Suppressor macrophage (primary cell): Measurements from ENCODE around the gene VSNL1.

Source experiments
- DNase-seq, 4 experiments: peaks; one replicate each; pipeline ENCODE4 v3.0.0-alpha.2; 2020 to 2022

The VSNL1 gene

GRCh38 chr2:17646081-17646554 is 105.6 kb downstream of the VSNL1 start:
- DNase-seq: peak; percentile 71 to 89 (median 83)

GRCh38 chr2:17646838-17647701 is 106.6 kb downstream of the VSNL1 start:
- DNase-seq: no peak

- peak; percentile 74 to 91 (median 85) for DNase-seq
Measured at GRCh38 chr2:17648581-17648980, 108.1 kb downstream of the VSNL1 start.

- no peak for DNase-seq
Measured at GRCh38 chr2:17649026-17649425, 108.5 kb downstream of the VSNL1 start.

GRCh38 chr2:17652681-17653394 is 112.3 kb downstream of the VSNL1 start:
- DNase-seq: no peak

- DNase-seq: no peak
Measured at GRCh38 chr2:17657759-17658158, 117.3 kb downstream of the VSNL1 start.

- DNase-seq: peak in 2 of 4 experiments; percentile 13 to 14
Measured at GRCh38 chr2:17658251-17658843, 117.9 kb downstream of the VSNL1 start.

- no peak for DNase-seq
Measured at GRCh38 chr2:17660219-17660618, 119.7 kb downstream of the VSNL1 start.

GRCh38 chr2:17661460-17661859 is 121.0 kb downstream of the VSNL1 start:
- DNase-seq: no peak

- DNase-seq: no peak
Measured at GRCh38 chr2:17662723-17663122, 122.2 kb downstream of the VSNL1 start.

- no peak for DNase-seq
Measured at GRCh38 chr2:17664534-17664933, 124.0 kb downstream of the VSNL1 start.

- no peak for DNase-seq
Measured at GRCh38 chr2:17667898-17668297, 127.4 kb downstream of the VSNL1 start.

- no peak for DNase-seq
Measured at GRCh38 chr2:17672583-17673317, 132.3 kb downstream of the VSNL1 start.

- DNase-seq: no peak
Measured at GRCh38 chr2:17674817-17675216, 134.3 kb downstream of the VSNL1 start.

GRCh38 chr2:17680119-17680518 is 139.6 kb downstream of the VSNL1 start:
- no peak for DNase-seq

GRCh38 chr2:17682098-17682857 is 141.8 kb downstream of the VSNL1 start:
- DNase-seq: no peak

- DNase-seq: no peak
Measured at GRCh38 chr2:17683981-17684380, 143.5 kb downstream of the VSNL1 start.

- DNase-seq: no peak
Measured at GRCh38 chr2:17688600-17688999, 148.1 kb downstream of the VSNL1 start.

- no peak for DNase-seq
Measured at GRCh38 chr2:17689010-17689409, 148.5 kb downstream of the VSNL1 start.

- DNase-seq: no peak
Measured at GRCh38 chr2:17690776-17691175, 150.3 kb downstream of the VSNL1 start.
